ENCODE data around the gene PIP5K1C. TPM values are rescaled to one million over a fixed set of nuclear protein-coding genes. Genes with fewer than 3 reads are reported as not detected.

The PIP5K1C gene
- polyA plus RNA-seq, 2 of the 4 experiments (the other 2 are of a cell fraction) = 2.6 to 9.3 TPM

- DNase-seq (ENCODE audit: low read depth in 1 of 2, low spot score in 1 of 2) = no peak
- peak overlapping the region; percentile 72 to 91 for H3K27ac ChIP-seq
Observed at GRCh38 chr19:3607303-3608078, 92.8 kb downstream of the PIP5K1C start.

GRCh38 chr19:3606690-3607289 lies 93.5 kb downstream of the PIP5K1C start, which contains the start of gene TBXA2R:
TBXA2R (minus strand) TSS chr19:3606875; CDS start chr19:3600634, 6,241 bp downstream.
- CTCF ChIA-PET = no interaction called here
- Histone ChIP-seq H3K4me2 (peak within 1 kb of the TSS; percentile 84), H3K27ac (peak within 1 kb of the TSS; percentile 72 to 91), H3K9me3 (no peaks in the 10 kb centered on the region), H3K4me1 (peaks cover 19% of the 10 kb centered on the region), H3K4me3 (peak within 1 kb of the TSS; percentile 40)
- DNase-seq (ENCODE audit: low read depth in 1 of 2, low spot score in 1 of 2) (peak; percentile 51 to 70), ATAC-seq (peak; percentile 77 to 89), FAIRE-seq (no peak)
- POLR2A ChIA-PET = no interaction called here
- 0% methylated on average over 4 of the region's 46 CpGs for WGBS (ENCODE audit: missing lambda C conversion rate)
- no peak for TF ChIP-seq PBX3 (IDR thresholded peaks at IDR 0.05)
- TF ChIP-seq MAX (IDR thresholded peaks at IDR 0.05) = peak; percentile 29; the same call in 1 of the 2 replicates

More at GRCh38 chr19:3607303-3608078, 92.8 kb downstream of the PIP5K1C start:
- FAIRE-seq (no peak), ATAC-seq (peak; percentile 5 to 8; a peak in 4 of 6 replicates)
- Histone ChIP-seq H3K9me3 (no peaks in the 10 kb centered on the region), H3K4me2 (peak overlapping the region; percentile 84), H3K4me3 (peak overlapping the region; percentile 40; the same call in 2 of the 3 replicates), H3K4me1 (peaks cover 19% of the 10 kb centered on the region)
- WGBS (ENCODE audit: missing lambda C conversion rate) = 59% methylated on average over 22 of the region's 22 CpGs
- no peak for TF ChIP-seq ZFP36 (IDR thresholded peaks at IDR 0.05; ENCODE audit: borderline replicate concordance, partially characterized antibody)
- no peak for TF ChIP-seq REST (IDR thresholded peaks at IDR 0.05)
- TF ChIP-seq HOXB13 (CRISPR knock-in tag; IDR thresholded peaks at IDR 0.05; ENCODE audit: low read depth) = no peak
- no peak for TF ChIP-seq RFX5 (IDR thresholded peaks at IDR 0.05)
- TF ChIP-seq ATOH8 (CRISPR knock-in tag; IDR thresholded peaks at IDR 0.05; ENCODE audit: low read depth) = no peak
- no peak for TF ChIP-seq ELK1 (IDR thresholded peaks at IDR 0.05; ENCODE audit: low read depth, low read length)
- no peak for TF ChIP-seq CHD2 (IDR thresholded peaks at IDR 0.05; ENCODE audit: low read length, partially characterized antibody)
- TF ChIP-seq NFE2L2 (conservative IDR thresholded peaks at IDR 0.05; ENCODE audit: low read length) = no peak
- no peak for TF ChIP-seq BHLHE40 (IDR thresholded peaks at IDR 0.05; ENCODE audit: low read depth, low read length)
- CTCF ChIA-PET = interaction anchor here (0.8 to 2.1 kb wide), 5 partner anchors 11 to 66 kb away, joined by 3 to 10 read pairs (median 3); no protein-coding TSS in a partner anchor
- POLR2A ChIA-PET = interaction anchor here (0.6 kb wide), 1 partner anchor 61 kb away, joined by 3 read pairs; no protein-coding TSS in a partner anchor

- ATAC-seq = peak; percentile 31 to 62; a peak in 4 of 6 replicates
- Histone ChIP-seq H3K9me3 (no peaks in the 10 kb centered on the region), H3K4me2 (peak overlapping the region; percentile 84), H3K4me1 (peaks cover 19% of the 10 kb centered on the region), H3K27ac (peak overlapping the region; percentile 72 to 91), H3K4me3 (peak overlapping the region; percentile 40)
- no peak for FAIRE-seq
- no peak for TF ChIP-seq EP300 (IDR thresholded peaks at IDR 0.05)
- TF ChIP-seq POLR2AphosphoS2 (conservative IDR thresholded peaks at IDR 0.05; ENCODE audit: low read length) = no peak
- no peak for TF ChIP-seq PBX3 (IDR thresholded peaks at IDR 0.05)
- TF ChIP-seq MAFK (IDR thresholded peaks at IDR 0.05; ENCODE audit: partially characterized antibody) = no peak
- TF ChIP-seq KDM5A (IDR thresholded peaks at IDR 0.05) = no peak
- no peak for TF ChIP-seq HOXA7 (CRISPR knock-in tag; IDR thresholded peaks at IDR 0.05)
- DNase-seq (ENCODE audit: low read depth in 1 of 2, low spot score in 1 of 2) = no peak
- POLR2A ChIA-PET = no interaction called here
- WGBS (ENCODE audit: missing lambda C conversion rate) = 73% methylated on average over 2 of the region's 35 CpGs
- CTCF ChIA-PET = no interaction called here
Observed at GRCh38 chr19:3606174-3606689, 94.0 kb downstream of the PIP5K1C start.

Data from A549 (cell line).